ENCODE measurements around the gene FGF23. TPM values are rescaled to one million over a fixed set of nuclear protein-coding genes. Genes with fewer than 3 reads are reported as not detected.

The FGF23 gene
- total RNA-seq, 1 donor from 2014 or later = not detected

- DNase-seq (ENCODE audit: low read depth in 2 of 2) = no peak
Observed at GRCh38 chr12:4383304-4383865, 3.9 kb upstream of the FGF23 start.

GRCh38 chr12:4380332-4380731, 820 bp upstream of the FGF23 start:
- no peak for DNase-seq (ENCODE audit: low read depth in 2 of 2)

GRCh38 chr12:4378772-4379171, 740 bp downstream of the FGF23 start:
- DNase-seq (ENCODE audit: low read depth in 2 of 2) = no peak

- DNase-seq (ENCODE audit: low read depth in 2 of 2) = no peak
Observed at GRCh38 chr12:4375449-4375848, 4.1 kb downstream of the FGF23 start.

GRCh38 chr12:4372653-4373052, 6.9 kb downstream of the FGF23 start:
- no peak for DNase-seq (ENCODE audit: low read depth in 2 of 2)

- DNase-seq (ENCODE audit: low read depth in 2 of 2) = no peak
Observed at GRCh38 chr12:4370265-4370664, 9.2 kb downstream of the FGF23 start.

GRCh38 chr12:4369548-4369947, 10.0 kb downstream of the FGF23 start:
- DNase-seq (ENCODE audit: low read depth in 2 of 2) = no peak

- no peak for DNase-seq (ENCODE audit: low read depth in 2 of 2)
Observed at GRCh38 chr12:4366090-4366489, 13.4 kb downstream of the FGF23 start.

GRCh38 chr12:4356041-4356327, 23.5 kb downstream of the FGF23 start:
- DNase-seq (ENCODE audit: low read depth in 2 of 2) = peak; percentile 38 to 40

- no peak for DNase-seq (ENCODE audit: low read depth in 2 of 2)
Observed at GRCh38 chr12:4355156-4356040, 24.1 kb downstream of the FGF23 start.

GRCh38 chr12:4353785-4354208, 25.7 kb downstream of the FGF23 start:
- peak; percentile 8 to 43 for DNase-seq (ENCODE audit: low read depth in 2 of 2)

GRCh38 chr12:4346931-4347330, 32.6 kb downstream of the FGF23 start:
- DNase-seq (ENCODE audit: low read depth in 2 of 2) = peak; percentile 81 to 84

- DNase-seq (ENCODE audit: low read depth in 2 of 2) = no peak
Observed at GRCh38 chr12:4331842-4332241, 47.7 kb downstream of the FGF23 start.

GRCh38 chr12:4331221-4331620, 48.3 kb downstream of the FGF23 start:
- no peak for DNase-seq (ENCODE audit: low read depth in 2 of 2)

GRCh38 chr12:4330203-4330602, 49.3 kb downstream of the FGF23 start:
- DNase-seq (ENCODE audit: low read depth in 2 of 2) = no peak

- peak in 1 of 2 donors; percentile 9 for DNase-seq (ENCODE audit: low read depth in 2 of 2)
Observed at GRCh38 chr12:4327293-4327692, 52.2 kb downstream of the FGF23 start.

- no peak for DNase-seq (ENCODE audit: low read depth in 2 of 2)
Observed at GRCh38 chr12:4325966-4326365, 53.5 kb downstream of the FGF23 start.

GRCh38 chr12:4324366-4324765, 55.1 kb downstream of the FGF23 start:
- no peak for DNase-seq (ENCODE audit: low read depth in 2 of 2)

- no peak for DNase-seq (ENCODE audit: low read depth in 2 of 2)
Observed at GRCh38 chr12:4323396-4323795, 56.1 kb downstream of the FGF23 start.

GRCh38 chr12:4322726-4323125, 56.8 kb downstream of the FGF23 start:
- DNase-seq (ENCODE audit: low read depth in 2 of 2) = no peak

- DNase-seq (ENCODE audit: low read depth in 2 of 2) = peak; percentile 96 to 98
Observed at GRCh38 chr12:4320853-4321701, 58.4 kb downstream of the FGF23 start, which contains the start of gene TIGAR. Gene TIGAR (plus strand): TSS chr12:4321213. CDS start chr12:4321272, 59 bp downstream.

- DNase-seq (ENCODE audit: low read depth in 2 of 2) = no peak
Observed at GRCh38 chr12:4320497-4320852, 59.0 kb downstream of the FGF23 start.
